Myocyte (in vitro differentiated cells): ENCODE data around the gene SPATA32. TPM values are rescaled to one million over a fixed set of nuclear protein-coding genes. Genes with fewer than 3 reads are reported as not detected.

Experiments
- DNase-seq: peaks from one replicate; pipeline ENCODE4 v3.0.0-alpha.2; 2012; ENCODE audit warnings: low read depth
- total RNA-seq: library from RNA; depleted of rRNA; stranded (reverse); fragments of >200 nt; gene quantifications from 2 replicates; pipeline ENCODE4 v1.2.3, GENCODE V29; 2014

Gene SPATA32
- total RNA-seq, 1 donor from 2014 or later = not detected

DNA sequence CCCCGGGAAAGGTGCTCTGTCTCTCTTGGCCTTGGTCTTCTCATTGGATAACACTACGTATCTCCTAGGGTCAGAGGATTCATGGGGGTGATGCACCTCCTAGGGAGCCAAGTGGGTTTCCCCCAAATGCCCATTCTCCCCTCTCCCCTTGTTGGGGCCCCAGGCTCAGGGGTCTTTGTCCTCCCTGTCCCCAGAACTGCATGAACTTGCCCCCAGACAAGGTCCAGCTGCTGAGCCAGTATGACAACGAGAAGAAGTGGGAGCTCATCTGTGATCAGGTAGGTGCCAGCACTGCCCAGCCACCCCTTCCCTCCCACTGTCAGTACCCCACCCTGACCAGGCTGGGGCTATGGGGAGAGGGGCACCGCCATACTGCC is 31.5 kb downstream of the SPATA32 start:
- DNase-seq = no peak

DNA sequence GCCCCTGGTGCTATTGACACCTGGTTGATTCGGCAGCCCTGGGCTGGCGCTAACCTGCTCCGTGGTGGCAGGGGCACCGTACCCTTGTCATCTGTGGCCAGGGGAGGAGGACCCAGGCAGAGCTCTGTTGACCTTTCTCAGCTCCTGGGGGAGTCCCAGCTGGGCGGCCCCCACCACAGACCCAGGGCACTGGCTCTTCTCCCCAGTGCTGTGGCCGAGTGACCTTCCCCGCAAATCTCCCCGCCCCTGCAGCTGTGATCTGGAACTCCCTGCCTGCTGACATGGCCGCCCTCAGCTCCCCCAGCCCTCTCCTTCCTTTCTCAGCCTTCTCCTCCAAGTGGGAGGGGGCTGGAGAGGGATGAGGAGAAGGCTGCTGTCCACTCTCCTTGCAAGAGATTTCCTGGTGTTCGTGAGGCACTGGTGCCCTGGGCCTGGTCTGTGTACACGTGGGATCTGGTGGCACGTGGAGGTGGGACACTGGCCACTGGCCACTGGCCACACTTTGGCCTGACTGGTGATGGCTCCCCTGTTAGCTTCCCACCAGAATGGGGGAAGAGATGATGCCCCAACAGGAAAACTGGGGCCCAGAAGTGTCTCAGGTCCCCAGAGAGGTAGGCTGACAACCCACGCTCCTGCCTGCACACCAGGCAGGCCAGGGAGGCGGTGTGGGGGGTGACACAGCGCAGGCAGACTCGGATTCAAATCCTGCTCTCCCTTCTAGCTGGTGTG is 32.0 kb downstream of the SPATA32 start:
- peak; percentile 89 for DNase-seq

DNA sequence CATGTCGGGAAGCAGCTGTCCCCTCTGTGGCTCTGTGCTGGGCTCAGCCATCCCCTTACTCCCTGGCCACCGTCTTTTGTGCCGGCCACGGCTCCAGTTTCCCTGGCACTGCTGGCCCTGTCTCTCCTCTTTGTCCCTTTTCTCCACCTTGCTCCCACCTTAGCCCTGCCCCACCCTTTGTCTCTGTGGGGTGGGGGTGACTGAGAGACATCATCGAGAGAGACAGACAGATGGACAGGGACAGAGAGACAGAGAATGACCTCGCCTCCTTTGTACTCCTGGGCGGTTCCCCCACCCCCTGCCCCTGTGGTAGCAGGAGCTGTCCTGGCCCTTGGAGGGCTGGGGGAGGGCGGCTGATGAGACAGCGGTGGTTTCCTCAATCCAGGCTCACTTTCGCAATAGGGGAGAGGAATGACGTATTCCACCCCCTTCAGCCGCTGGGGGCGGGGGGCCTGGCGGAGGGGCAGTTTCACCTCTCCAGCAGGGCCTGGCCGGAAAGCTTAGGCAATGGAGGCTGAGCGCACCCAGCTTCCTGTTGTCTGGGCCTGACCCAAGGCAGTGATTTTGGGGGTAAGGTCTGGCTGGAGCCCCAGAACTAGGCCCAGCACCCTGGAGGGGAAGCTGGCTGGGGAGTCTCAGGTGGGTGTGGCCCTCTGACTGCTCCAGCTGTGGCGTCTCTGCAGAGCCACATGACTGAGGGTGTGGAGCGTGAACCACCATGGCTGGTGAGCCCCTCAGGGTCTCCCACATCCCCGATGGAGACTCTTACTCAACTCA is 32.9 kb downstream of the SPATA32 start:
- DNase-seq = peak; percentile 97

DNA sequence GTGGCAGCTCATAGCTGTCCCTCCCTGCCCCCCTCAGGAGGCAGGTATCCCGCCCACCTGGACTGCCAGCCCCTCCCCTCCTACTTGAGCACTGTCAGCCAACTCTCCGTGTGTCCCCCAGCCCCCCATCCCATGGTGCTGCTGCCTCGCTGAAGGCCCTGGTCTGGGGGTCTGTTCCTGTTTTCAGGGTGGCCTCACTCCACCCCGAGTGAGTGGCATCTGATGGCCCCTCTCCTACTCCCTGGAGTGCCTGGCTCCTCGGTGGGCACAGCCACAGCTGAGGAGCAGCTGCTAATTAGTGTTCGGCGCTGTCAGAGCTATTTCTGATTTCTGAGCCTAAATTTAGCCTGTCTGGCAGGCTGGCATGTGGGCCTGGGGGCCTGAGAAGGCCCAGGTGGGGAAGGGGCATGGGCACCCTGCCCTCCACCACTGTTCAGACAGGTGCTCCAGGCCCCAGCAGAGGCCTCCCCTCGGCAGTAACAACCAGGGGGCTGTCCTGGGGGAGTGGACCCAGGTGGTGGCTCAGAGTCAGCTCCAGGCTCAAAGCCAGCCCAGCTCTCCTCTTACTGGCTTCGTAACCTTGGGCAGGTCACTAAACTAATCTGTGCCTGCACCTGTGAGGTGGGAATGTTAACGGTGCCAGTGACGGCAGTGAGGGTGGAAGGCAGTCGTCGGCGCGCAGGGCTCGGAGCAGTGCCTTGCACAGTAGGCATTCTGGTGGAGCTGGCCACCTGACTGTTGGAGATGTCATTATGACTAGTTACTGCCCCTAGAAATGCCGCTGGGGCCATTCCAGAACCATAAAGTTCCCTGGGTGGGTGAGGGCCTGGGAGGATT is 33.8 kb downstream of the SPATA32 start:
- peak; percentile 94 for DNase-seq

DNA sequence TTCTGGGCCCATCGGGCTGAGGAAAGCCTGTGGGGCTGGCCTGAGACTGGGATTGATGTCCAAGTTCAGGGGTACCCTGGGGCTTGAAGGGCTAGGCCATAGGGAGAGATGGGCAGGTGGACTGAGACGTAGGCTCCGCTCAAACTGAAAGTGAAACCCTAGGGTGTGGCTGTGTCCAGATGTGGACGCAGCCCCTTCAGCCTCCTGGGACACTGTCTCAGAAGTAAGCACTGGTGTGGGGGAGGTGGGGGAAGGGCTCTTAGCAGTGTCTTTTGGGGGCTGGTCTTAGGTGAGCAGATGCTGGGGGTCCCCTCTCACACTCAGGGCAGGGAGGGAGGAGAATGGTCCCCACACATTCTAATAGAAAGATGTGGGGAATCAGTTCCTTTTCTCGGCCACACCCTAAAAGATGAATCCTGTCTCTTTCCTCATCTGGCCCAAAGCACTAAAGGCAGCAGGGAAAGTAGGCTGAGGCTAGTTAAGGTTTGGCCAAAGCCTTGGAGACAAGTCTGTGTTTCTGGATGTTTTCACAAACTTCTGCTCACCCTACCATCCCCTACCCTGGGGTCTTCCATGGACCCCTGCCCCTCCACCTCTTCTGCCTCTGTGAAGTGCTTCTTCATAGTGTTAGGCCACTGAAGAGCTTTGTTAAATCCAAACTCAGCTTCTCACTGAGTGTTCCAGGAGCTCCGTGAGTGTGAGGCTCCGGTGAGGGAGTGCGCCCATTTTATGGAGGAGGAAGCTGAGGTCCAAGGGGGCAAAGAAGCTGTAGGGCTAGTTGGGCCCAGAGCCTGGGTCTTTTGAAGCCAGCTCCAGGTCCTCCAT is 34.6 kb downstream of the SPATA32 start:
- peak; percentile 32 for DNase-seq

DNA sequence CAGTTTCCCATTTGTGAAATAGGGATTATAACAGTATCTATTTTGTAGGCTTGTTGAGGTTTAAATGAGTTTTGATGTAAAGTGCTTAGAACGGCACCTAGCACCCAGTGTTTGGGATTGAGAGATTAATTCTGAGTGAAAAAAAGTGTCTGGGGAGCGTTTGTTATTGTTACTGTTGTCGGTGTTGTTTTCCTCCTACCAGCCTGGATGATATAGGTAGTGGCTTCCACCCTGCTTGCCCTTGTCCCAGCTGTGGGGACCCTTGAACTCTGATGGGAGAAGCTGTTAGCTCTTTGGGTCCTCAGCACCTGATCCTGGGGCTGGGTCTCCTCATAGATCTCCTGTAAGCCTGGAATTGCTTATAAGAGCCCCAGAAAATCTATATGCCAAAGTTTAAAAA is 35.3 kb downstream of the SPATA32 start:
- no peak for DNase-seq

DNA sequence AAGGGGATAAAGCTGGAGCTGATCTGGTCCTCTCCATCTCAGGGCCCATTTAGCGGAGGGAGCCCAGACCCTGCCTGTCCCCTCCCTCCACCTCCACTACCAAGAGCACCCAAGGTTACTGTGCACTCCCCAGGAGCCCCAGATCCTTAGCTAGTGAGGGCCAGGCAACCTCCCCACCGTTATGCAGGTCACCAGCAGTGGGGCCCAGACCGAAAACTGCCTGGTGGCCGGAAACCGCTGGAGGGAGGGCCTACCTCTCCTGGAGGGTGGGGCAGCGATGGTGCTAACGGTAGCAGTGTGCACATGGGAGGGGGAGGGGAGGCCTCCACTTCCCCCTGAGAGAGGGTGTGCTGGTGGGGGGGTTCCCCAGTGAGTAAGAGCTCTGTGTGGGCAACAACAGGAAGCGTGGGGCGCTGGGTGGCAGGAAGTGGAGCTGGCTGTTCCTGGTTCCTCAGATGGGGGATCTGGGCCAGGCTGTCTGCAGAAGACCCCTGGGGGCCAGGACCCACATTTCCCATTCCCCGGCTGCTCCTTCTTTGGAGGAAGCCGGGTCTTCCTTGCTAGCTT is 35.8 kb downstream of the SPATA32 start:
- DNase-seq = peak; percentile 50

DNA sequence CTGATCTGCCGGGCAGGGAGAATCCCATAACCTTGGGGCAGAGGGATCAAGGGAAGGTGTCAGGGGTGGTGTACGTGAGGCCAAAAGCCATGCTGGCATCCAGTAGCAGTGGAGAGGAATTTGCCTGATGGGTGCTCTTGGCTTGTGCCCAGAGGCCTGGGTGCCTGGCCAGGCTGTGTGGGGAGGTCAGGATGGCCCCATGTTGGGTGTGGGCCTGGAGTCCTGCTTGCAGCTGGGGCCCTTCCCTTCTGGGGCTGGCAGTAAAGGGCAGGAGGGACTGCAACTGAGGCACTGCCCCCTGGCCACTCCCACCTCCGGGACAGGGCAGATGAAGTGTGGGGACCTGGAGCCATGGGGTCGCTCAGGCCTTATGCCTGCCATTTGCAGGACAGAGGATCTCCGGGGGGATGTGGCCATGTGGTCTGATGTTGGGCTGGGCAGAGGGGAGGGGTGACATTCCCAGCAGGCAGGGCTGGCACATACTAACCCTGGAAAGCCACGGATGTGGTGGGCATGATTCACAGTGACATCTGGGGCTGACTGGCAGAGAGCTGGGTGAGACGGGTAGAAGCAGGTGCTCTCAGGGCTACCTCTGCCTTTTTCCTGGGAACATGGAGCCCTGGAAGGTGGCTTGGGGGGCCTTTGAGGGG is 36.7 kb downstream of the SPATA32 start:
- peak; percentile 99 for DNase-seq

DNA sequence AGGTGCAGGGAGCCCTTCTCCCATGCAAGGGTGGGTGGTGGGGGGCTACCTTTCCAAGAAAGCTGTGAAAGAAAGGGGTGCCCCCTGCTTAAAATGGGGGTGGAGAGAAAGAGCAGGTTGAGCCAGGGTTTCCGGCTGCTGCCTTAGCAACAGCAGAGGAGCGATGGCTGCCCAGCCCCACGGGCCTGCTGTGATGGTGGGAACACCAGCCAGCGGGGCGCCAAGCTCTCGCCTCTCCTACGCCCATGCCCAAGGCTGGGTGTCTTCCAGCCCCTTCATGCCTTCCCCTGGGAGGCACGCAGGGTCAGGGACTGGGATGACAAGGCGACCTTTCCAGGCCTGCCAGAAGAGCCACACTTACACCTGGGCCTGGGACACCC is 37.2 kb downstream of the SPATA32 start:
- no peak for DNase-seq

DNA sequence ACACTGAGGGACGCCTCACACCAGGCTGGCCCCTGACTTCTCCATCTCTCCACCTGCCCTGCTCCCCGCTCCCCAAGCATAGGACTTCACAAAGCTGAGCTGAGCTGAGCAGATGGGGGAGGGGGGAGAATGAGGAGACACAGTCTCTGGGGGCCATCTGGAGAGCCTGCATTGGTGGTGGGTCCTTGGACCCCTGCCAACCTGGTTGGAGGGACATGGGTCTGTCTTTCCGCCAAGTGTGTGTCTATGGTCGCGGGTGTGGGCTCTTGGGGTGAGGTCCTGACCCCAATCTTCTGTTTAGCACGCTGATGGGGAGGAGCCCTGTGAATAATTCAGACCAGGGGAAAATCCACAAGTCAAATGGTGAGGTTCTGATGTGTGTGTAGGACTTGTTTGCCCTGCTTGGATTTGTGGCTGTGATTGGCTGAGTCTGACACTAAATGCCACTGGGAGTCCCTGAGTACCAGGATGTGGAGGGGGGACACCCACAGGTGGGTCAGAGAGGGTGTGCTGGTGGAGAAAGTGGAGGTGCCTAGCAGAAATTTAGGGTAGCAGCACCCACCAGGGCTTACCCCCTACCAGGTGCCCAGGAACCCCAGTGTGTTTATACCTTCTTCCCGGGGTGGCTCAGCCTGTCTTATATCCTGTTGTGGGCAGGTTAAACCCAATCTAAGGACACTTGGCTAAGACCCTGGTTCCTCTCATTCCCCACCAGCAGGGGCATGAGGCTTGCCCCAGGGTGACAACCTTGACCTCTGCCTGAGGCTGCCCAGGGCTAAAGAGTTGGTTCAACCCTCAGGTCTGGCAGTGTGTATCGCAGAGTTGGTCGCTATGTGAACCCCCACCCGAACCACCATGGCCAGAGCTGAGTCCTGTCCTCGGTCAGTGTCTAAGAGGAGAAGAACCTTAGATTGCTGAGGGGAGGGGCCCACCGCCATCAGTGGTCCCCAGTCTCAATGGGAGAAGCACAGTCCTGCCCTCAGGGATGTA is 38.1 kb downstream of the SPATA32 start:
- peak; percentile 65 for DNase-seq

DNA sequence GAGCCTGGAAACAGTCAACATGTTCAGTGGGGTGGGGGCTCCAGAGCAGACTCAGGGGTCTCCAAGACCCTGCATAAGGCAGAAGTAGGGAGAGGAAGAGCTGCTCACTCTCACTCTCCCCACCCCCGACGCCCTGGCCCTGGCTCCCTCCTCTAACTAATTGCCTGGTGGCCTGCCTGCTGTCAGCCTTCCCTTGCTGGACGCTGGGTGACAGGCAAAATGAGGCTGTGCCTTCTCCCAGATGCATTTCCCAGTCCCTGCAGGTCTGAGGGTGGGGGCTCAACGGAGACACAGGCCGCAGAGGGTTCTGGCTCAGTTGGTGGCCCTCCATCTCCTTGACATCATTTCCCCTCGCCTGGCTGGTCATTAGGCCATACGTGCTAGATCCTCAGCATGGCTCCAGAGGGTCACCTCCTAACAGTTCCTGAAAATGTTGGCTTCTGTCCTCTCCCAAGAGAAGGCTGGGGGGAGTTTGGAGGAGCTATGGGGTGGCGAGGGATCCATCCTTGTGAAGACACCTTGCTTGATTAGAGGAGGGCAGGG is 38.8 kb downstream of the SPATA32 start:
- peak; percentile 49 for DNase-seq

DNA sequence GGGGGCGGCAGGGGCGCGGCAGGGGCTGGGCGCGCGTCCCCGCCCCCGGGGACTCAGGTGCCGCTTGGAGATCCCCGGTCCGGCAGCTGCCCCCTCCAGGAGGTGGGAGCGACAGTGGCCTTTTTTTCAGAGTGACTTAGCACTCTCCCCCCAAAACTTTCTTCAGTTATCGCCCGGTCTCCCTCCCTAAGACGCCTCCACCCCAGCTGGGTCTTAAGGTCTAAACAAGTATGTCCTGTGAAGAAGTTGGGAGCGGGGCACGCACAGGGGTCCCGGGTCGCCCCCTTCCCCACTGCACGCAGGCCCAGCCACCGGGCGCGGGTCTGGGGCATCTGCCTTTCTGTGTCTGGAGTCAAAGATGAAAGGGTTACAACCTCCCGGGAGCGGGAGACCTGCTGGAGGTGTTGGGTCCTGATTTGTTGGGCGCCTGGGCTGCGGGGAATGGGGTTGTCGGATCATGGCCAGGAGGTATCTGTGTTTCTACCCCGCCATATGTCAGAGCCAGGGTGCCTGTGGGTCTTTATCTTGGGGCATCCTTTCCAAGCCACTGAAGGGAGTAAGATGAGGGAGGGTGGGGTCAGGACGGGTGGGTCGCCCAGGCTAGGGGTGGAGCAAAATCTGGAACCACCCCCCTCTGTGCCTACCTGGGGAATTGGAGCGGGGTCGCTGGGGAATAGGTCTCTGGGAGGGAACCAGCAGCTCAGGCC is 39.5 kb downstream of the SPATA32 start:
- DNase-seq = peak; percentile 61

DNA sequence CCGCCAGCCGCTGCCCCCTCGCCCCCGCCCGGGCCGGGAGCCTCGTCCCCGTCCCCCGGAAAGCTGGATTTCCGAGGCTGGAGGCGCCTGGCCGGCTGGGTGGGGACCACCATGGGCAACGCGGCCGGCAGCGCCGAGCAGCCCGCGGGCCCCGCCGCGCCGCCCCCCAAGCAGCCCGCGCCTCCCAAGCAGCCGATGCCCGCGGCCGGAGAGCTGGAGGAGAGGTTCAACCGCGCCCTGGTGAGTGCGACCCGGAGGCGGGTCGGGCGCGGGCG is 39.9 kb downstream of the SPATA32 start:
- no peak for DNase-seq

DNA sequence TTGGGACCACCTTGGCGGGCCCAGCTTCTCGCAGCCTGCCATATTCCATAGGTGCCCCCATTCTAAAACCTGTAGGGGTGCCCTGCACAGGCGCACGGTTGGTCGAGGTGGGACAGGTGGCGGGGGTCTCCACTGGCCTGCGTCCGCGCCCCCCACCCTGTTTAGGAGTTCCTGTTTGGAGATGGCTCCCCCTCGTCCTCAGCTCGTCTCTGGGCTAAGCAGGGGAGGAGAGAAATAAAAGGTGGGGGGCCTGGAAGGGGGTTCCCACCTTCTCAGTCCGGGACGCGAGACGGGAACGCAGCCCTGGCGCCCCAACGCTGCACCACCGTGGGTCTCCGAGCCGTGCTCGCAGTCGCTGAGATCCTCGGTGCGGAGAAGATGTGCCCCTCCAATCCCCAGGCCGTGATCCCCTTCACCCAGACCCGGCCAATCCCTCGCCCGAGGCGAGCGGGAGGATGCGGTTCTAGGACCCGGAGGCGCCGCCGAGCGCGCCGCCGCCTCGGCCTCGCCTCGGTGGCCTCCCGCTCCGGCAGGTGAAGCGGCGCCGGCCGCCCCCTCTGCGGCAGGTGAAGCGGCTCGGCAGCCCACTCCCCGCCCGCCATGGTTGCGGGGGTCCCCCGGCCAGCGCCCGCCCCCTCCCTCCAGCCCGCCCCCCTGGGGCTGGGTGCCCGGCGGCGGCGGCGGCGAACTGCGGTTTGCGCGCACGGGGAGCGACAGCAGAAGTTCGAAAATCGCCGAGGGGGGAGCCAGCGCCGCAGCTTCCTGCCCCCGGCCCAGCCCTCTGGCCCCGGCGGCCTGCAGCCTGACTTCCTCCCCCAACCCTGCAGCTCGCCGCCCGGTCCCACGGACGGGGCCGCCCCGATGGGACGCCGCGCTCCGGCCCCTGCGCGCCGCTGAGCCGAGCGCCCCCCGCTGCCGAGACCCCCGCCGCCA is 40.5 kb downstream of the SPATA32 start, which contains the start of gene FMNL1:
Gene FMNL1 (plus strand): TSS at position 805 of the 933 bp plus-strand sequence. CDS start 240 bp downstream, outside the sequence.
- peak; percentile 65 for DNase-seq

DNA sequence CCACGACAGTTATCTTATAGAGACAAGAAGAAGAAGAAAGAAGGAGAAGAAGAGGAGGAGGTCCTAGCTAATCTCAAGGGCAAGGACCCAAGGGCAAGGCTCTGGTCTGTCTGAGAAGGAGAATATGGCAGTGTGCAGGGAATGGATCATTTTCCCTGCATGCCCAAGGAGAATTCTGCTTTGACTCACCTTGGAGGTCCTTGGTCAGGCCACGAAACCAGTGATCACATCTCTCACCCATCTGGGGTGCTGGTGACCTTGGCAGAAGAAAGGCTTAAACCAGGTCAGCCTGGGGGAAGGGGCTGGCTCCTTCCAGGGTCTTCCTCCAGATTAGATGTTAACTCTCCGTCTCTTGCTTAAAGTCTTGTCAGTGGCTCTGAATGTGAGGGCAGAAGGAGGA is 41.8 kb downstream of the SPATA32 start:
- no peak for DNase-seq

DNA sequence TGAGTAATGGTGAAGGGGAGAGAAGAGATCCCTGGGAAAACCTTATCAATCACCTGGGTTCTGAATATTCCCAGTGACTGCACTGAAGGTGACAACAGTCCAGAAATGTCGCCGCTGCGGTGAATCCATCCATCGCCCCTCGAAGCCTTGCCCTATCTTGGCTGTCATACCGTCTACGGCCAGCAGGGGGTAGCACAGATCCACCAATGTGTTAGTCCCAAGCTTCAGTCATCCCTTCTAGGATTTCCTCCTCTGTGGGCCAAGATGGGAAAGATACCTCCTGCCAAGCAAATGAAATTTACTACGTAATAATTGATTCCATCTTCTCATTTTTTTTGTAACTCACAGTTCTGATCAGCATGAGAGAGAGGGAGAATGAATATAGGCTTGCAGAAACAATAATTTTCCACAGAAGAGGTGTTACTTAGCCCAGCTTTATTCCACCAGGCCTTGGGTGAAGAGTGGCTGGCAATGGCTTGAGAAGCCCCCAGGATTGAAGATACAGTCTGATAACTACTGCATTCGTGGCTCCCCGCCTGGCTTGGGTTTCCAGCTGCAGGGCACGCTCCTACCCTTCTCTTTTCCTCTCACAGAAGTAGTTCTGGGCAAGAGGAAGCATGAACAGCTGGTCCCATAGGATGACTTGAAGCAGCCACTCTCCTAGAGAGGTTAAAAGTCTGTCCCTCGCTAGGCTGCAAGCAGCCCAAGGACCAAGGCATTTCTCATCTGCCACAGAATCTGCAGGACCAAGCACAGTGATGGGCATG is 42.8 kb downstream of the SPATA32 start:
- DNase-seq = peak; percentile 88
